Stomach (tissue), 9 donors: ENCODE results near the gene INIP. TPM values are rescaled to one million over a fixed set of nuclear protein-coding genes. Genes with fewer than 3 reads are reported as not detected.

Source experiments
- DNase-seq, 2 donors: peaks; one replicate each; pipeline versions ENCODE4 v3.0.0 to v3.0.0-alpha.2; 2013 to 2019
- H3K27ac ChIP-seq, 5 donors: fragments of 200-600 bp in 4 of 5; sonication (generic) in 4 of 5; one replicate each; pipeline ENCODE4 v1.5.1; 2013 to 2019; ENCODE audit warnings: mild to moderate bottlenecking in 1 of 5, moderate library complexity in 1 of 5
- H3K27me3 ChIP-seq, 3 donors: fragments of 200-600 bp; sonication (generic); one replicate each; pipeline ENCODE4 v1.5.1; 2017 to 2019; ENCODE audit warnings: mixed run types in 1 of 3
- H3K36me3 ChIP-seq, 4 donors: fragments of 200-600 bp; sonication (generic); 1 replicate in 3 of 4; 2 replicates in 1 of 4; pipeline ENCODE4 v1.5.1; 2016 to 2019
- H3K4me1 ChIP-seq, 4 donors: fragments of 200-600 bp; sonication (generic); one replicate each; pipeline ENCODE4 v1.5.1; 2016 to 2019
- H3K4me3 ChIP-seq, 4 donors: fragments of 200-600 bp; sonication (generic) in 3 of 4; one replicate each; pipeline ENCODE4 v1.5.1; 2016 to 2019; ENCODE audit warnings: mild to moderate bottlenecking in 1 of 4
- H3K9me3 ChIP-seq, 4 donors: fragments of 200-600 bp; sonication (generic); one replicate each; pipeline ENCODE4 v1.5.1; 2016 to 2019
- CTCF ChIP-seq, 7 experiments: fragments of 450-650 bp in 4 of 7; fragments of 200-600 bp in 3 of 7; sonication (generic) in 3 of 7; IDR thresholded peaks; one replicate each; pipeline ENCODE4 v1.5.1; 2016 to 2019; ENCODE audit warnings: antibody characterized with exemption in 7 of 7, control low read depth in 2 of 7, mild to moderate bottlenecking in 1 of 7
- EP300 ChIP-seq: sonication (generic); formaldehyde crosslinking; IDR thresholded peaks from one replicate; pipeline ENCODE4 v1.6.1; 2017; ENCODE audit warnings: antibody characterized with exemption
- POLR2A ChIP-seq, 4 donors: fragments of 450-650 bp; IDR thresholded peaks; one replicate each; pipeline ENCODE4 v1.6.1; 2016; ENCODE audit warnings: antibody characterized with exemption in 4 of 4, control low read depth in 2 of 4, mild to moderate bottlenecking in 1 of 4, moderate library complexity in 1 of 4
- POLR2AphosphoS5 ChIP-seq, 3 donors: sonication (generic); formaldehyde crosslinking; IDR thresholded peaks; one replicate each; pipeline ENCODE4 v1.6.1; 2016; ENCODE audit warnings: antibody characterized with exemption in 3 of 3
- WGBS, 5 donors: extraction: QIAGEN DNeasy Blood & Tissue Kit in 3 of 5; methylation state at CpG; one replicate each; pipeline versions ENCODE4 v1.1.5 to v1.1.7; 2013 to 2018; 5-methylcytosine and 5-hydroxymethylcytosine counted together
- intact Hi-C: fragments of 100-400 bp; cut with DNase I; formaldehyde crosslinking; loops from one replicate; pipeline ENCODE4 v1.15.1; 2023; ENCODE audit warnings: low total_unique reads
- polyA plus RNA-seq, 3 donors: library from polyadenylated mRNA; stranded (reverse); fragments of 200-250 nt; gene quantifications; one replicate each; pipeline ENCODE4 v1.2.3, GENCODE V29; 2013
- total RNA-seq, 5 donors: library from RNA; depleted of rRNA; stranded (reverse); fragments of >200 nt; gene quantifications; one replicate each; pipeline versions ENCODE4 v1.1.0 to v1.2.3, GENCODE V29; 2014 to 2016
- donor health status: healthy with polysubstance abuse.
- donor health status: Bipolar disorder and iron deficiency.
- donor health status: healthy.

INIP gene
- total and polyA plus RNA-seq, 8 donors = 4.6 to 20.2 (median 12.5) TPM; not detected in 1

- Histone ChIP-seq H3K27me3 (no peaks in the 10 kb centered on the region), H3K9me3 (no peaks in the 10 kb centered on the region), H3K27ac (no peak overlapping the region), H3K4me3 (no peak overlapping the region), H3K4me1 (peaks cover 0 to 3% (median 0%) of the 10 kb centered on the region in 4 donors), H3K36me3 (peaks cover 5 to 45% (median 42%) of the 10 kb centered on the region in 4 donors)
- intact Hi-C loops = no loop called here
- DNase-seq = no peak
- TF ChIP-seq CTCF (IDR thresholded peaks at IDR 0.05) (no peak), POLR2A (IDR thresholded peaks at IDR 0.05) (no peak), EP300 (no peak)
Measured at GRCh38 chr9:112700085-112700484, 17.8 kb downstream of the INIP start.

GRCh38 chr9:112699230-112699629, 18.7 kb downstream of the INIP start:
- TF ChIP-seq POLR2A (IDR thresholded peaks at IDR 0.05) (no peak), EP300 (no peak), POLR2AphosphoS5 (IDR thresholded peaks at IDR 0.05) (no peak), CTCF (IDR thresholded peaks at IDR 0.05) (no peak)
- H3K36me3 ChIP-seq = peaks cover 5 to 45% (median 41%) of the 10 kb centered on the region in 4 donors
- no peaks in the 10 kb centered on the region for H3K9me3 ChIP-seq
- DNase-seq = no peak
- H3K27ac ChIP-seq = no peak overlapping the region
- WGBS, 5 donors = 82 to 90% (median 85%) methylated on average over 5 of the region's 5 CpGs
- no peaks in the 10 kb centered on the region for H3K27me3 ChIP-seq
- intact Hi-C loops = no loop called here
- H3K4me1 ChIP-seq = peaks cover 0 to 6% (median 0%) of the 10 kb centered on the region in 4 donors
- H3K4me3 ChIP-seq = no peak overlapping the region

- WGBS, 5 donors = 92 to 98% (median 95%) methylated on average over 5 of the region's 5 CpGs
- no peak for DNase-seq
- Histone ChIP-seq H3K9me3 (no peaks in the 10 kb centered on the region), H3K4me3 (no peak overlapping the region), H3K27me3 (no peaks in the 10 kb centered on the region), H3K4me1 (peaks cover 0 to 6% (median 0%) of the 10 kb centered on the region in 4 donors), H3K36me3 (peaks cover 13 to 66% (median 63%) of the 10 kb centered on the region in 4 donors), H3K27ac (no peak overlapping the region)
- intact Hi-C loops = no loop called here
- TF ChIP-seq POLR2A (IDR thresholded peaks at IDR 0.05) = no peak
- TF ChIP-seq CTCF (IDR thresholded peaks at IDR 0.05) = no peak
- no peak for TF ChIP-seq POLR2AphosphoS5 (IDR thresholded peaks at IDR 0.05)
- TF ChIP-seq EP300 = no peak
Measured at GRCh38 chr9:112696461-112696860, 21.5 kb downstream of the INIP start.

GRCh38 chr9:112694706-112695555, 23.0 kb downstream of the INIP start:
- no peak for TF ChIP-seq EP300
- TF ChIP-seq POLR2A (IDR thresholded peaks at IDR 0.05) = no peak
- TF ChIP-seq CTCF (IDR thresholded peaks at IDR 0.05) = no peak
- TF ChIP-seq POLR2AphosphoS5 (IDR thresholded peaks at IDR 0.05) = no peak
- WGBS, 5 donors = 69 to 82% (median 77%) methylated on average over 4 of the region's 4 CpGs
- Histone ChIP-seq H3K4me3 (no peak overlapping the region), H3K4me1 (peaks cover 0 to 6% (median 0%) of the 10 kb centered on the region in 4 donors), H3K36me3 (peaks cover 21 to 75% (median 71%) of the 10 kb centered on the region in 4 donors), H3K27ac (no peak overlapping the region), H3K9me3 (no peaks in the 10 kb centered on the region), H3K27me3 (no peaks in the 10 kb centered on the region)
- no peak for DNase-seq
- intact Hi-C loops = no loop called here
